HG03064 (cell line): ENCODE data around the gene CDK5RAP2.

Experiments
- ATAC-seq: cut with Tn5 transposase; IDR thresholded peaks from one replicate; pipeline ENCODE4 v1.9.1; 2021; ENCODE audit warnings: low read depth; ENCODE audit not compliant: unreplicated experiment

Gene CDK5RAP2

GRCh38 chr9:120389867-120390266 lies 190.1 kb downstream of the CDK5RAP2 start:
- no peak for ATAC-seq

GRCh38 chr9:120389300-120389699 lies 190.7 kb downstream of the CDK5RAP2 start:
- no peak for ATAC-seq

GRCh38 chr9:120388003-120388855 lies 191.7 kb downstream of the CDK5RAP2 start:
- ATAC-seq, result no peak

- ATAC-seq, result no peak
Measured at GRCh38 chr9:120387257-120388002, 192.5 kb downstream of the CDK5RAP2 start.

GRCh38 chr9:120386390-120387131 lies 193.4 kb downstream of the CDK5RAP2 start:
- no peak for ATAC-seq

GRCh38 chr9:120385606-120386389 lies 194.2 kb downstream of the CDK5RAP2 start:
- no peak for ATAC-seq

- ATAC-seq, result no peak
Measured at GRCh38 chr9:120384925-120385272, 195.1 kb downstream of the CDK5RAP2 start.

GRCh38 chr9:120383999-120384924 lies 195.7 kb downstream of the CDK5RAP2 start:
- ATAC-seq, result no peak

GRCh38 chr9:120383611-120383998 lies 196.4 kb downstream of the CDK5RAP2 start:
- ATAC-seq, result no peak

- no peak for ATAC-seq
Measured at GRCh38 chr9:120382453-120382852, 197.5 kb downstream of the CDK5RAP2 start.

GRCh38 chr9:120381839-120382238 lies 198.1 kb downstream of the CDK5RAP2 start:
- ATAC-seq, result no peak

- no peak for ATAC-seq
Measured at GRCh38 chr9:120379611-120380010, 200.4 kb downstream of the CDK5RAP2 start.

- no peak for ATAC-seq
Measured at GRCh38 chr9:120378680-120379079, 201.3 kb downstream of the CDK5RAP2 start.

- ATAC-seq, result no peak
Measured at GRCh38 chr9:120377268-120378159, 202.5 kb downstream of the CDK5RAP2 start.

- no peak for ATAC-seq
Measured at GRCh38 chr9:120376101-120376500, 203.9 kb downstream of the CDK5RAP2 start.

- ATAC-seq, result no peak
Measured at GRCh38 chr9:120375316-120375715, 204.7 kb downstream of the CDK5RAP2 start.

- no peak for ATAC-seq
Measured at GRCh38 chr9:120374817-120375216, 205.2 kb downstream of the CDK5RAP2 start.

- ATAC-seq, result no peak
Measured at GRCh38 chr9:120374239-120374638, 205.7 kb downstream of the CDK5RAP2 start.
